ENCODE results near the gene VDR. TPM values are rescaled to one million over a fixed set of nuclear protein-coding genes. Genes with fewer than 3 reads are reported as not detected.

The VDR gene
- total and polyA plus RNA-seq, 10 donors, result 0.70 to 10.5 (median 5.7) TPM

DNA sequence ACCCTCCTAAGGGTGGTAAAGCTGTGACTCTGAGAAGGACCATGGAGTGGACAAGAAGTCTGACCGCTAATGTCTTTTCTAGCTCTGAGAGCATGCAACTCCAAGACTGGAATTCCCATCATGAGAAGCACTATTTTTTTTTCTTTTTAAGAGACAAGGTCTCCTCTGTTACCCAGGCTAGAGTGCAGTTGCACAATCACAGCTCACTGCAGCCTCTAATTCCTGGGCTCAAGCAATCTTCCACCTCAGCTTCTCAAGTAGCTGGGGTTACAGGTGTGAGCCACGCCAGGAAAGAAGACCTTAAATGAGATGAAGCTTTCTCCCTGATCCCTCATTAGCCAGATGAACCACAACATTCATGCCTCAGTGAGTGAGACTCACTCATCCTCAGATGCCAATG, 19.2 kb downstream of the VDR start:
- DNase-seq, result no peak

DNA sequence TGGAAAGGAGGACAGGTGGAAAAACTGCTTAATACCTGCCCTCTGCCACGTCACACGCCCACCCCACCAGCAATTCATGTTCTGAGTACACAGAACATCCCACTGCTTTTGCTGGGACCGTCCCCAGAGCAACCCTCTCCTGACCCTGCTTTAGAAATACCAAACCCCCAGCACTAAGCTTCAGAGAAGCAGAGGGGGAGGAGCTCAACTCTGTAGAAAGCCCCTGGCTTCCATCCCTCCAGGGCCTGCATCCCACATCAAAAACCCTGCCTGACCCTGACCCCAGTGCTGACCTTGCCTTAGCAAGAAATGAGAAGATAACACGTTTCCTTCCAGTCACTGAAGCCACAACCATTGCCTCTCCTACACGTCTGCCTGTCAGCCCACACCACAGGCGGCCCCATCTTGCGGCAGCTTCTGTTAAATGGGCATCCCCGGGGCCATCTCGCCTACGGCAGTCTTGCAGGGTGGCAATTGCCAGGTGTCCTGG, 19.7 kb downstream of the VDR start:
- TF ChIP-seq POLR2A (IDR thresholded peaks at IDR 0.05) (no peak), POLR2AphosphoS5 (IDR thresholded peaks at IDR 0.05) (no peak)
- TF ChIP-seq, protein P1, sequence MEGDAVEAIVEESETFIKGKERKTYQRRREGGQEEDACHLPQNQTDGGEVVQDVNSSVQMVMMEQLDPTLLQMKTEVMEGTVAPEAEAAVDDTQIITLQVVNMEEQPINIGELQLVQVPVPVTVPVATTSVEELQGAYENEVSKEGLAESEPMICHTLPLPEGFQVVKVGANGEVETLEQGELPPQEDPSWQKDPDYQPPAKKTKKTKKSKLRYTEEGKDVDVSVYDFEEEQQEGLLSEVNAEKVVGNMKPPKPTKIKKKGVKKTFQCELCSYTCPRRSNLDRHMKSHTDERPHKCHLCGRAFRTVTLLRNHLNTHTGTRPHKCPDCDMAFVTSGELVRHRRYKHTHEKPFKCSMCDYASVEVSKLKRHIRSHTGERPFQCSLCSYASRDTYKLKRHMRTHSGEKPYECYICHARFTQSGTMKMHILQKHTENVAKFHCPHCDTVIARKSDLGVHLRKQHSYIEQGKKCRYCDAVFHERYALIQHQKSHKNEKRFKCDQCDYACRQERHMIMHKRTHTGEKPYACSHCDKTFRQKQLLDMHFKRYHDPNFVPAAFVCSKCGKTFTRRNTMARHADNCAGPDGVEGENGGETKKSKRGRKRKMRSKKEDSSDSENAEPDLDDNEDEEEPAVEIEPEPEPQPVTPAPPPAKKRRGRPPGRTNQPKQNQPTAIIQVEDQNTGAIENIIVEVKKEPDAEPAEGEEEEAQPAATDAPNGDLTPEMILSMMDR (IDR thresholded peaks at IDR 0.05 in 8 of 11, conservative IDR thresholded peaks at IDR 0.05 in 3 of 11), result no peak
- Histone ChIP-seq H3K36me3 (no peaks in the 10 kb centered on the region), H3K27me3 (replicated peaks in 1 of 7) (peaks cover 0 to 13% (median 0%) of the 10 kb centered on the region in 7 donors), H3K4me3 (no peak overlapping the region), H3K4me1 (peaks cover 13 to 71% (median 48%) of the 10 kb centered on the region in 6 donors), H3K9me3 (no peaks in the 10 kb centered on the region), H3K27ac (peak overlapping the region in 1 of 8 donors; percentile 63)
- intact Hi-C loops (cut with DNase I; ENCODE audit: low total_unique reads), result no loop called here
- DNase-seq, result no peak
- 43 to 60% (median 52%) methylated on average over 8 to 10 of the region's 10 CpGs for WGBS, 5 donors

More for the DNA sequence above, 19.2 kb downstream of the VDR start:
- no peak overlapping the region for H3K4me3 ChIP-seq
- 74 to 88% (median 83%) methylated on average over 2 of the region's 2 CpGs for WGBS, 5 donors
- peak overlapping the region in 1 of 8 donors; percentile 63 for H3K27ac ChIP-seq
- peaks cover 0 to 13% (median 0%) of the 10 kb centered on the region in 7 donors for H3K27me3 ChIP-seq (replicated peaks in 1 of 7)
- no peaks in the 10 kb centered on the region for H3K36me3 ChIP-seq
- no peaks in the 10 kb centered on the region for H3K9me3 ChIP-seq
- TF ChIP-seq POLR2AphosphoS5 (IDR thresholded peaks at IDR 0.05), result no peak
- no peak for TF ChIP-seq POLR2A (IDR thresholded peaks at IDR 0.05)
- TF ChIP-seq, protein P1 (IDR thresholded peaks at IDR 0.05 in 8 of 11, conservative IDR thresholded peaks at IDR 0.05 in 3 of 11), result no peak
- intact Hi-C loops (cut with DNase I; ENCODE audit: low total_unique reads), result no loop called here
- peaks cover 13 to 71% (median 48%) of the 10 kb centered on the region in 6 donors for H3K4me1 ChIP-seq

DNA sequence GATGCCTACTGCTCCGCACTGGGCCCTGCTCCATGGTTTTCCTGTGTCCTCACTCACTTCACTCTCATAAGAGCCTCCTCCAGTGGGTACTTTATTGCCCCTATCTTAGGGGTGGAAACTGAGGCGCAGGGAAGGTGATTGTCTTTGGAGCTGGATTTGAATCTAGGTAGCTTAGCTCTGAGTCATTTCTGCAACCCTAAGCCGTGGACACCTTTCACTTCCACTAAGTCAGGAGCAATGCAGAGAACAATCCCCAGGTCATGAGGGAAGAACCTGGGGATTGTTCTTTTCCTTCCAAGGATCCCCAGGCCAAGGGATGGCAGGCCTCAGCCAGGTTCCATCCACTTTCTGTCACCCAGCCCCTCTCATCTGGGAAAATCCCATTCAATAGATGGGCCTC, 20.3 kb downstream of the VDR start:
- WGBS, 5 donors, result 67 to 84% (median 71%) methylated on average over 3 of the region's 3 CpGs
- intact Hi-C loops (cut with DNase I; ENCODE audit: low total_unique reads), result no loop called here
- DNase-seq, result no peak
- Histone ChIP-seq H3K9me3 (no peaks in the 10 kb centered on the region), H3K4me1 (peaks cover 13 to 67% (median 46%) of the 10 kb centered on the region in 6 donors), H3K27ac (no peak overlapping the region), H3K4me3 (no peak overlapping the region), H3K27me3 (replicated peaks in 1 of 7) (peaks cover 0 to 13% (median 0%) of the 10 kb centered on the region in 7 donors), H3K36me3 (no peaks in the 10 kb centered on the region)
- TF ChIP-seq, protein P1 (IDR thresholded peaks at IDR 0.05 in 8 of 11, conservative IDR thresholded peaks at IDR 0.05 in 3 of 11), result no peak
- TF ChIP-seq POLR2AphosphoS5 (IDR thresholded peaks at IDR 0.05) (no peak), POLR2A (IDR thresholded peaks at IDR 0.05) (no peak)

DNA sequence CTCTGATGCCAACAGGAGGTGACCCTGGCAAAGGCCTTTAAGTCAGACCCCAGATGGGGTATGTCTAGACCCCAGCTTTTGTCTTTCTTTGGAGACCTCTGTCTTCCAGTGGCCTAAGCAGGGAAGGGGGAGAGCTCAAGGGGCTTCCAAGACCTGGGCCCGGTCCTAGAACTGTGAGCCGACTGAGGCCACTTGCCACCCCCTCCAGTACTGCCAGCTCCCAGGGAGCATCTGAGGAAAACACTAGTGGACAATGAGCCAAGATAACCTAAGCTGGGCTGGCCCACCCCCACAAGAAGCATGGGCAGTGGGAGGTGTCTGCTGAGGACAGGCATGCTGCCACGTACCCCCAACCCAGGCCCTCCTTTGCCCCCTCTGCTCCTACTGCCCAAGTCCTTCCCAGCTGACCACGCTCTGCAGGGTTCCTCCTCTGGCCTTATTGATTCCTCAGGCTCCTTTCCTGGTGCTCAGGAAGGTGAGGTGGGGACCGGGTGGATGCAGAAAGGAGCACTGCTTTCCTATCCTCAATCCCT, 21.1 kb downstream of the VDR start:
- Histone ChIP-seq H3K36me3 (peaks cover 0 to 5% (median 0%) of the 10 kb centered on the region in 6 donors), H3K27ac (peak overlapping the region in 4 of 8 donors; percentile 43 to 51 (median 48)), H3K9me3 (no peaks in the 10 kb centered on the region), H3K4me1 (peaks cover 13 to 59% (median 42%) of the 10 kb centered on the region in 6 donors), H3K27me3 (replicated peaks in 1 of 7) (peaks cover 0 to 13% (median 0%) of the 10 kb centered on the region in 7 donors), H3K4me3 (no peak overlapping the region)
- intact Hi-C loops (cut with DNase I; ENCODE audit: low total_unique reads), result no loop called here
- TF ChIP-seq POLR2A (IDR thresholded peaks at IDR 0.05) (no peak), POLR2AphosphoS5 (IDR thresholded peaks at IDR 0.05) (no peak)
- TF ChIP-seq, protein P1 (IDR thresholded peaks at IDR 0.05 in 8 of 11, conservative IDR thresholded peaks at IDR 0.05 in 3 of 11), result no peak
- no peak for DNase-seq
- WGBS, 5 donors, result 85 to 94% (median 90%) methylated on average over 4 to 5 of the region's 5 CpGs

All from spleen (tissue), 11 donors.